Body of pancreas (tissue), 4 donors: ENCODE results near the gene PA2G4. TPM values are rescaled to one million over a fixed set of nuclear protein-coding genes. Genes with fewer than 3 reads are reported as not detected.

Source experiments
- ATAC-seq: fragments of 150-250 bp; one replicate; pipeline ENCODE4 v1.9.1; 2016
- DNase-seq, 4 donors: peaks; one replicate each; pipeline ENCODE4 v3.0.0-alpha.2; 2019
- H3K27ac ChIP-seq, 4 donors: fragments of 200-600 bp; sonication (generic); 1 replicate in 3 of 4; 2 replicates in 1 of 4; pipeline versions ENCODE4 v1.5.1 to v1.6.1; 2016 to 2019; ENCODE audit warnings: mild to moderate bottlenecking in 1 of 4, mixed read lengths in 1 of 4, moderate library complexity in 1 of 4
- H3K27me3 ChIP-seq, 2 donors: fragments of 200-600 bp; sonication (generic); one replicate each; pipeline ENCODE4 v1.6.0; 2016; ENCODE audit warnings: mild to moderate bottlenecking in 1 of 2
- H3K36me3 ChIP-seq, 2 donors: fragments of 200-600 bp; sonication (generic); replicated peaks in 1 of 2; 2 replicates each; pipeline ENCODE4 v1.5.1; 2016; ENCODE audit warnings: low read depth in 2 of 2; ENCODE audit not compliant: insufficient read depth in 1 of 2
- H3K4me1 ChIP-seq: fragments of 200-600 bp; sonication (generic); one replicate; pipeline ENCODE4 v1.6.0; 2016
- H3K4me3 ChIP-seq, 2 donors: fragments of 200-600 bp; sonication (generic); 1 replicate in 1 of 2; 2 replicates in 1 of 2; pipeline ENCODE4 v1.5.1; 2016 to 2019
- H3K9me3 ChIP-seq, 3 donors: fragments of 200-600 bp; sonication (generic); 1 replicate in 2 of 3; 2 replicates in 1 of 3; pipeline ENCODE4 v1.5.1; 2016
- CTCF ChIP-seq, 7 experiments: fragments of 450-650 bp in 4 of 7; fragments of 200-600 bp in 3 of 7; sonication (generic) in 3 of 7; IDR thresholded peaks; one replicate each; pipeline ENCODE4 v1.5.1; 2016 to 2019; ENCODE audit warnings: antibody characterized with exemption in 7 of 7
- POLR2A ChIP-seq, 3 donors: fragments of 450-650 bp; IDR thresholded peaks; one replicate each; pipeline ENCODE4 v1.6.1; 2016; ENCODE audit warnings: antibody characterized with exemption in 3 of 3, mild to moderate bottlenecking in 2 of 3
- WGBS, 2 donors: methylation state at CpG; one replicate each; pipeline ENCODE4 v1.1.5; 2017; 5-methylcytosine and 5-hydroxymethylcytosine counted together
- intact Hi-C: fragments of 100-400 bp; cut with DNase I; formaldehyde crosslinking; loops from one replicate; pipeline ENCODE4 v1.15.1; 2023
- total RNA-seq, 2 donors: library from RNA; depleted of rRNA; stranded (reverse); fragments of >200 nt; gene quantifications; one replicate each; pipeline ENCODE4 v1.1.0, GENCODE V29; 2016

Gene PA2G4
- total RNA-seq, 2 donors from 2014 or later: 49.4 to 107 TPM

GRCh38 chr12:56130876-56131275 lies 26.5 kb downstream of the PA2G4 start:
- Histone ChIP-seq H3K9me3 (no peaks in the 10 kb centered on the region), H3K27me3 (no peaks in the 10 kb centered on the region), H3K4me1 (peaks cover 34% of the 10 kb centered on the region), H3K4me3 (no peak overlapping the region), H3K27ac (no peak overlapping the region), H3K36me3 (peaks cover 0 to 14% of the 10 kb centered on the region in 2 donors)
- no peak for DNase-seq
- ATAC-seq: no peak
- intact Hi-C loops: no loop called here
- WGBS, 2 donors: 86 to 88% methylated on average over 3 to 4 of the region's 4 CpGs
- TF ChIP-seq POLR2A (IDR thresholded peaks at IDR 0.05): no peak
- no peak for TF ChIP-seq CTCF (IDR thresholded peaks at IDR 0.05)

GRCh38 chr12:56134897-56135296 lies 30.5 kb downstream of the PA2G4 start:
- no peaks in the 10 kb centered on the region for H3K9me3 ChIP-seq
- H3K36me3 ChIP-seq: peaks cover 18 to 35% of the 10 kb centered on the region in 2 donors
- intact Hi-C loops: no loop called here
- TF ChIP-seq CTCF (IDR thresholded peaks at IDR 0.05) (no peak), POLR2A (IDR thresholded peaks at IDR 0.05) (no peak)
- 96% methylated on average over 6 of the region's 6 CpGs for WGBS, 2 donors
- no peak overlapping the region for H3K4me3 ChIP-seq
- no peaks in the 10 kb centered on the region for H3K27me3 ChIP-seq
- DNase-seq (no peak), ATAC-seq (no peak)
- peaks cover 9% of the 10 kb centered on the region for H3K4me1 ChIP-seq
- no peak overlapping the region for H3K27ac ChIP-seq

DNA sequence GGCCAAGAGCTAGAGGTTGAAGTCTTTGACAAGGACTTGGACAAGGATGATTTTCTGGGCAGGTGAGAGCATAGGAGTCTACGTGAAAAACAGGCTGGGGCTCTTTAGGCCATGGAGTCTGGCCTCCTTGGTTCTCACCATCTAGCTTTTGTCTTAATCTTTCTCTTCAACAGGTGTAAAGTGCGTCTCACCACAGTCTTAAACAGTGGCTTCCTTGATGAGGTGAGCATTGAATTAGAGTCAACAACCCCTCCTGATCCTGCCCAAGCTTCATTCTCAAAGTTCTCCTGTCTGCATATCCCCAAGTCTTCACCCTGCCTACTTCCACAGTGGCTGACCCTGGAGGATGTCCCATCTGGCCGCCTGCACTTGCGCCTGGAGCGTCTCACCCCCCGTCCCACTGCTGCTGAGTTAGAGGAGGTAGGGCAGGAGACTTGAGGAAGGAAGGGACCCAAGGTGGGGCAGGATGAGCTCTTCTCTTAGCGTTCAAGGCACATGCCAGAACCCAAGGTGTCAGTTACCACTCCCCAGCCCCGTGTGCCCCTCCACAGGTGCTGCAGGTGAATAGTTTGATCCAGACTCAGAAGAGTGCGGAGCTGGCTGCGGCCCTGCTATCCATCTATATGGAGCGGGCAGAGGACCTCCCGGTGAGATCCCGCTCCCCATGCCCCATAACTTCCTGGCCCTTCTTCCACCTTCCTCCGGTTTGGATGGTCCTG lies 33.7 kb downstream of the PA2G4 start:
- no peak for ATAC-seq
- H3K36me3 ChIP-seq: peaks cover 18 to 45% of the 10 kb centered on the region in 2 donors
- H3K4me3 ChIP-seq: no peak overlapping the region
- TF ChIP-seq CTCF (IDR thresholded peaks at IDR 0.05): no peak
- no peak for TF ChIP-seq POLR2A (IDR thresholded peaks at IDR 0.05)
- H3K9me3 ChIP-seq: no peaks in the 10 kb centered on the region
- WGBS, 2 donors: 91 to 92% methylated on average over 8 to 14 of the region's 14 CpGs
- no peaks in the 10 kb centered on the region for H3K4me1 ChIP-seq
- H3K27ac ChIP-seq: no peak overlapping the region
- intact Hi-C loops: no loop called here
- no peak for DNase-seq
- no peaks in the 10 kb centered on the region for H3K27me3 ChIP-seq

- no peak overlapping the region for H3K27ac ChIP-seq
- H3K27me3 ChIP-seq: no peaks in the 10 kb centered on the region
- ATAC-seq: no peak
Measured at GRCh38 chr12:56141946-56142784, 37.8 kb downstream of the PA2G4 start.

More at GRCh38 chr12:56141946-56142784, 37.8 kb downstream of the PA2G4 start:
- H3K4me3 ChIP-seq: no peak overlapping the region
- WGBS, 2 donors: 85 to 89% methylated on average over 16 to 17 of the region's 19 CpGs
- TF ChIP-seq CTCF (IDR thresholded peaks at IDR 0.05) (no peak), POLR2A (IDR thresholded peaks at IDR 0.05) (no peak)
- intact Hi-C loops: no loop called here
- no peaks in the 10 kb centered on the region for H3K9me3 ChIP-seq
- peaks cover 12% of the 10 kb centered on the region for H3K4me1 ChIP-seq
- DNase-seq: no peak
- H3K36me3 ChIP-seq: peaks cover 18 to 47% of the 10 kb centered on the region in 2 donors
